ENCODE data around the gene SLC34A3. TPM values are rescaled to one million over a fixed set of nuclear protein-coding genes. Genes with fewer than 3 reads are reported as not detected.
A peak's percentile ranks its signal among the peaks of the same experiment; 100 is the strongest.

Gene SLC34A3
- total RNA-seq, 1 donor from 2014 or later, result not detected

GRCh38 chr9:137189297-137190295 lies 41.1 kb upstream of the SLC34A3 start:
- FAIRE-seq (no peak), DNase-seq (ENCODE audit: low read depth) (no peak)
- peaks cover 25% of the 10 kb centered on the region for H3K36me3 ChIP-seq (ENCODE audit: control insufficient read depth, insufficient read depth, low read length)
- TF ChIP-seq CTCF (IDR thresholded peaks at IDR 0.05; ENCODE audit: insufficient read depth, low read length, severe bottlenecking), result no peak
- H3K27me3 ChIP-seq (ENCODE audit: control insufficient read depth, insufficient read depth, low read length), result no peaks in the 10 kb centered on the region
- peak overlapping the region; percentile 55 for H3K4me3 ChIP-seq (ENCODE audit: low read depth, low read length)

GRCh38 chr9:137190315-137190856 lies 40.3 kb upstream of the SLC34A3 start:
- Histone ChIP-seq H3K27me3 (ENCODE audit: control insufficient read depth, insufficient read depth, low read length) (no peaks in the 10 kb centered on the region), H3K36me3 (ENCODE audit: control insufficient read depth, insufficient read depth, low read length) (peaks cover 21% of the 10 kb centered on the region), H3K4me3 (ENCODE audit: low read depth, low read length) (no peak overlapping the region)
- DNase-seq (ENCODE audit: low read depth) (no peak), FAIRE-seq (no peak)
- peak; percentile 29 for TF ChIP-seq CTCF (IDR thresholded peaks at IDR 0.05; ENCODE audit: insufficient read depth, low read length, severe bottlenecking)

DNA sequence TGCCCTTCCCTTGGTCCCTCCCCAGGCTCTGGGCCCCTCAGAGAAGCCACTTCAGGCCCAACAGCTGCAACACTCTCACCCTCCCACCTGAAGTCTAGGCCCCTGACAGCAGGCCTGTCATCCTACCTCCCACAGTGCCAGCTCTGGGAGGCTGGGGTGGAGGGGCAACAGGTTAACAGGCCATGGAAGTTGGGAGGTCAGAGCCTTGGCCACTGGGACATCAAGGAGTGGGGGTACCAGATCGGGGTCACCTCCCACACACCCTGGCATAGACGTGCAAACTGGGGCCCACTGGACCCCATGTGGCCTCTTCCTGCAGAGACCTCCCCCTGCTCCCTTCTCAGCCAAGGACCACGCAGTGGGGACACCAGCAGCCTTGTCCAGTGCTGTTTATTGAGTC lies 39.5 kb upstream of the SLC34A3 start:
- FAIRE-seq (no peak), DNase-seq (ENCODE audit: low read depth) (no peak)
- no peak for TF ChIP-seq CTCF (IDR thresholded peaks at IDR 0.05; ENCODE audit: insufficient read depth, low read length, severe bottlenecking)
- peaks cover 17% of the 10 kb centered on the region for H3K36me3 ChIP-seq (ENCODE audit: control insufficient read depth, insufficient read depth, low read length)
- no peaks in the 10 kb centered on the region for H3K27me3 ChIP-seq (ENCODE audit: control insufficient read depth, insufficient read depth, low read length)
- H3K4me3 ChIP-seq (ENCODE audit: low read depth, low read length), result no peak overlapping the region

- no peak for TF ChIP-seq CTCF (IDR thresholded peaks at IDR 0.05; ENCODE audit: insufficient read depth, low read length, severe bottlenecking)
- Histone ChIP-seq H3K4me3 (ENCODE audit: low read depth, low read length) (no peak overlapping the region), H3K36me3 (ENCODE audit: control insufficient read depth, insufficient read depth, low read length) (peaks cover 17% of the 10 kb centered on the region), H3K27me3 (ENCODE audit: control insufficient read depth, insufficient read depth, low read length) (no peaks in the 10 kb centered on the region)
- DNase-seq (ENCODE audit: low read depth) (no peak), FAIRE-seq (no peak)
Observed at GRCh38 chr9:137191691-137192447, 38.8 kb upstream of the SLC34A3 start.

DNA sequence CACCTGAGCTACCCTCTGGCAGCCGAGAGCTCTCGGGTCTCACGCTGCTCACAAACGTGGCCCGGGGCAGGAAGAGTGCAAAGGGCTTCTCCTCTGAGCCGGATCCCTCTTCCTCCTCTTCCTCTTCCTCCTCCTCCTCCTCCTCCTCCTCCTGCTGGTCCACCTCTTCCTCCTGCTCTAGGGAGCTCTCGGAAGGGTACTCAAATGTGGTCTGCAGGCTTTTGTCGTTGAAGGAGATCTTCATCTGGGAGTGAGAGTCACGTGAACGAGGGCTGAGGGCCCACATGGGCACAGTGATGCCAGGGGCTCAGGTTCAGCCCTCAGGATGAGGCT lies 38.3 kb upstream of the SLC34A3 start:
- FAIRE-seq, result no peak

More for the DNA sequence above, 38.3 kb upstream of the SLC34A3 start:
- Histone ChIP-seq H3K4me3 (ENCODE audit: low read depth, low read length) (no peak overlapping the region), H3K27me3 (ENCODE audit: control insufficient read depth, insufficient read depth, low read length) (no peaks in the 10 kb centered on the region), H3K36me3 (ENCODE audit: control insufficient read depth, insufficient read depth, low read length) (peaks cover 13% of the 10 kb centered on the region)
- DNase-seq (ENCODE audit: low read depth), result no peak
- TF ChIP-seq CTCF (IDR thresholded peaks at IDR 0.05; ENCODE audit: insufficient read depth, low read length, severe bottlenecking), result no peak
